ENCODE data around the gene B3GALT5.

DNA sequence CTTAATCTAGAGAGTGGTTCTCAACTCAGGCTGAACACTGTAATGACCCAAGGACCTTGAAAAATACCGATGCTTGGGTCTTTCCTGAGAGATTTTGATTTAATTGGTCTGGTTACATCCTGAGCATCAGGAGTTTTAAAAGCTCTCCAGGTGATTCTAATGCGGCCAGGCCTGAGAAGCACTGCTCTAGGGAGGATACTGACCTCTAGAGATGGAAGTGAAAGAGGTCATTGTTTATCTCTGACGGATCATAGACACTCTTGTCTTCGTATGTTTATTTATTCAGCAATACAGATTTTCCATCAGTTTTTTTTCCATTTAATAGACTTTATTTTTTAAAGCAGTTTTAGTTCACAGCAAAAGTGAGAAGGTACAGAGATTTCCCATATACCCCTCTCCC is 77.7 kb downstream of the B3GALT5 start:
- no peak for TF ChIP-seq ZFX (IDR thresholded peaks at IDR 0.05; ENCODE audit: borderline replicate concordance)
- TF ChIP-seq, protein P1, sequence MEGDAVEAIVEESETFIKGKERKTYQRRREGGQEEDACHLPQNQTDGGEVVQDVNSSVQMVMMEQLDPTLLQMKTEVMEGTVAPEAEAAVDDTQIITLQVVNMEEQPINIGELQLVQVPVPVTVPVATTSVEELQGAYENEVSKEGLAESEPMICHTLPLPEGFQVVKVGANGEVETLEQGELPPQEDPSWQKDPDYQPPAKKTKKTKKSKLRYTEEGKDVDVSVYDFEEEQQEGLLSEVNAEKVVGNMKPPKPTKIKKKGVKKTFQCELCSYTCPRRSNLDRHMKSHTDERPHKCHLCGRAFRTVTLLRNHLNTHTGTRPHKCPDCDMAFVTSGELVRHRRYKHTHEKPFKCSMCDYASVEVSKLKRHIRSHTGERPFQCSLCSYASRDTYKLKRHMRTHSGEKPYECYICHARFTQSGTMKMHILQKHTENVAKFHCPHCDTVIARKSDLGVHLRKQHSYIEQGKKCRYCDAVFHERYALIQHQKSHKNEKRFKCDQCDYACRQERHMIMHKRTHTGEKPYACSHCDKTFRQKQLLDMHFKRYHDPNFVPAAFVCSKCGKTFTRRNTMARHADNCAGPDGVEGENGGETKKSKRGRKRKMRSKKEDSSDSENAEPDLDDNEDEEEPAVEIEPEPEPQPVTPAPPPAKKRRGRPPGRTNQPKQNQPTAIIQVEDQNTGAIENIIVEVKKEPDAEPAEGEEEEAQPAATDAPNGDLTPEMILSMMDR (IDR thresholded peaks at IDR 0.05): no peak
